GM13977 (cell line): Measurements from ENCODE around the gene KDM4B.

Experiments
- DNase-seq: peaks from one replicate; pipeline ENCODE4 v3.0.0; 2012; ENCODE audit warnings: low spot score
- in situ Hi-C: fragments of 300-500 bp; cut with MboI; formaldehyde crosslinking; loops from one replicate; pipeline ENCODE4 v1.12.0; 2022; ENCODE audit warnings: low sequenced_read_pairs, low pct_unique_long_range_greater_than_20kb, mixed read lengths, inconsistent platforms; ENCODE audit not compliant: unreplicated experiment
- TF ChIP-seq, protein P1 (sequence below): IDR thresholded peaks from 2 replicates; pipeline ENCODE4 v1.5.1; 2012; ENCODE audit warnings: mild to moderate bottlenecking, control low read depth; ENCODE audit not compliant: insufficient read depth; ENCODE audit errors: extremely low read depth, missing control alignments

The KDM4B gene

DNA sequence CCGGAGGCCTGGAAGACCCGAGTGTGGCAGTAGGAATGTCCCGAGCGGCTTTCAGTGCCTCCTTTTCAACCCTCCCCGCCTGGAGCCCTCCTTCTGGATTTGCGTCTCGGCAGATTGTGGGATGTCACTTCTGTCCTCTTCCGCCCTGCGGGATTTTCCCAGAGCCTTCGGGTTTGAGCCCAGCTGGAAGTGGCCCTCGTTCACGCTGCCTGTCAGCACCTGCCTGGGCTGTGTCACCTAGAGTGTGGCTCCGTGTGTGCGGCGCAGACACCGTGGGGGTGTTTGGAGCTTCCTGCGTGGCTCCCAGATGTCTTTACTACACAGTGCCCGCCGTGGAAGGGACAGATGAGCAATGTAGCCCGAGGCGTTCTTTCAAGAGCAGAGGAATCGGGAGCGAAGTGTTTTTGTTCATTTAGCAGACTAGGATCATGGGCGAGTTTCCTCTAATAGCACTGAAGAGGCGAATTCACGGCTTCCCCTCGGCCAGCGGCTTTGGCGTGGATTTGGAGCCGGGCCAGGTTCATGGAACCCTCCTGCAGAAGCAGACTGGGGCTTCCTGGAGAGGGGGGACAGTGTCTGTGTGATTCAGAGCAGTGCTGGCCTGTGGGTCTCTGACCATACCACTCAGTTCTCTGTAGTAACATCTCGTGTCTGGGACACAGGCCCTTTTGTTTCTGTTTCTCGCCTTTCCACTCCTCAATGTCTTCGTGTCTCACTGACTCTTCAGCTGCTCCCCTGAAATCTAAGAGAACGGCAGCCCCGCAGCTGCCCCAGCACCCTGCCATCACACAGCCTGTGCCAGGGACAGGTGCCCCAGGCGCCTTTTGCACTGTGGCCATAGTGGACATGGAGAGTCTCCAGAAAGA is 68.0 kb downstream of the KDM4B start:
- DNase-seq = no peak
- in situ Hi-C loops = loop anchor here (10.0 kb wide), 1 partner anchor 222 kb away; no protein-coding TSS in a partner anchor
- TF ChIP-seq, protein P1, sequence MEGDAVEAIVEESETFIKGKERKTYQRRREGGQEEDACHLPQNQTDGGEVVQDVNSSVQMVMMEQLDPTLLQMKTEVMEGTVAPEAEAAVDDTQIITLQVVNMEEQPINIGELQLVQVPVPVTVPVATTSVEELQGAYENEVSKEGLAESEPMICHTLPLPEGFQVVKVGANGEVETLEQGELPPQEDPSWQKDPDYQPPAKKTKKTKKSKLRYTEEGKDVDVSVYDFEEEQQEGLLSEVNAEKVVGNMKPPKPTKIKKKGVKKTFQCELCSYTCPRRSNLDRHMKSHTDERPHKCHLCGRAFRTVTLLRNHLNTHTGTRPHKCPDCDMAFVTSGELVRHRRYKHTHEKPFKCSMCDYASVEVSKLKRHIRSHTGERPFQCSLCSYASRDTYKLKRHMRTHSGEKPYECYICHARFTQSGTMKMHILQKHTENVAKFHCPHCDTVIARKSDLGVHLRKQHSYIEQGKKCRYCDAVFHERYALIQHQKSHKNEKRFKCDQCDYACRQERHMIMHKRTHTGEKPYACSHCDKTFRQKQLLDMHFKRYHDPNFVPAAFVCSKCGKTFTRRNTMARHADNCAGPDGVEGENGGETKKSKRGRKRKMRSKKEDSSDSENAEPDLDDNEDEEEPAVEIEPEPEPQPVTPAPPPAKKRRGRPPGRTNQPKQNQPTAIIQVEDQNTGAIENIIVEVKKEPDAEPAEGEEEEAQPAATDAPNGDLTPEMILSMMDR = no peak

DNA sequence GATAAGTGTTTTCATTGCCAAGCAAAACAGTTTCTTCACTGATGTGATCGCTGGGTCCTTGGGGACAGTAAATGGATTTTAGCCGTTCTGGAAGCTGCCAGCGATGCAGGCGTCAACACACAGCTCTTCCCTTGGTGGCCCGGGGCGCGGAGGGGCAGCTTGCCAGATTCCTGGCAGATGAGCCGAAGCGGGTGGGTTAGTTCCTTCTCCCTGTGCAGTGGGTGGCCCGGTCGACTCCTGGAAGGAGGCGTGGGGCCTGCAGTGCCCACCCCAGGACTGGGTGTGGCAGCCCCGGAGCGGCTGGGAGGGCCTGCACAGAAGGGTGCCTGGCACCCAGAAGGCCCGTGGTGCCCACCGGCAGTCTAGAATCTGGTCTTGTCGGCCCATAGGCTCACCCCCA is 69.0 kb downstream of the KDM4B start:
- DNase-seq = no peak
- in situ Hi-C loops = loop anchor here (10.0 kb wide), 1 partner anchor 223 kb away; no protein-coding TSS in a partner anchor
- TF ChIP-seq, protein P1 = no peak

DNA sequence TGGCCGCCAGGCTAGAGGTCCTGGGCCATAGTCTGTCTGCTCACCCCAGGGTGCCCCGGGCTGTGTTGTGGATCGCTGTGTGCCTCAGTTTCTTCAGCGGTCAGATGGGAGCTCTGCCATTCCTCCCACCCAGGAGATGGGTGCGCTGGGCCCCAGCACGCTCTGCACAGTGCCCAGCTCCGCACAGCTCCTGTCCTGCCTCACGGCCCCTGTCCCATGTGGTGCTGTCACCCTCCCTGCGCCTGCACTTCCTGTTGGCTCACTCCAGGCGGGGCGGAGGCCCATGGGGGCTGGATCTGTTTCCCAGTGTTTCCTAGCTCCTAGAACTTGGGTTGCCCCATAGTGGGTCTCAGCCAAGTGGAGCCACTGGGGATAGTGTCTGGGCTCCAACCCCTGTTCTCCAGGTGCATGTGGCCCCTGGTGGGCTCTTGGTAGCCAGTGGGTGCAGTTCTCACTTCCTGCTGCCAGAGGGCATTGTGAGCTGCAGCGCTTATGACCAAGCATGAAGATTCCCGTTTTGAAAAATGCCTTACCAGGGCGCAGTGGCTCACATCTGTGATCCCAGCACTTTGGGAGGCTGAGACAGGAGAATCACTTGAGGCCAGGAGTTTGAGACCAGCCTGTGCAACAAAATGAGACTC is 69.8 kb downstream of the KDM4B start:
- in situ Hi-C loops = loop anchor here (10.0 kb wide), 1 partner anchor 224 kb away; no protein-coding TSS in a partner anchor
- peak; percentile 71 for DNase-seq
- TF ChIP-seq, protein P1 = peak; percentile 56

DNA sequence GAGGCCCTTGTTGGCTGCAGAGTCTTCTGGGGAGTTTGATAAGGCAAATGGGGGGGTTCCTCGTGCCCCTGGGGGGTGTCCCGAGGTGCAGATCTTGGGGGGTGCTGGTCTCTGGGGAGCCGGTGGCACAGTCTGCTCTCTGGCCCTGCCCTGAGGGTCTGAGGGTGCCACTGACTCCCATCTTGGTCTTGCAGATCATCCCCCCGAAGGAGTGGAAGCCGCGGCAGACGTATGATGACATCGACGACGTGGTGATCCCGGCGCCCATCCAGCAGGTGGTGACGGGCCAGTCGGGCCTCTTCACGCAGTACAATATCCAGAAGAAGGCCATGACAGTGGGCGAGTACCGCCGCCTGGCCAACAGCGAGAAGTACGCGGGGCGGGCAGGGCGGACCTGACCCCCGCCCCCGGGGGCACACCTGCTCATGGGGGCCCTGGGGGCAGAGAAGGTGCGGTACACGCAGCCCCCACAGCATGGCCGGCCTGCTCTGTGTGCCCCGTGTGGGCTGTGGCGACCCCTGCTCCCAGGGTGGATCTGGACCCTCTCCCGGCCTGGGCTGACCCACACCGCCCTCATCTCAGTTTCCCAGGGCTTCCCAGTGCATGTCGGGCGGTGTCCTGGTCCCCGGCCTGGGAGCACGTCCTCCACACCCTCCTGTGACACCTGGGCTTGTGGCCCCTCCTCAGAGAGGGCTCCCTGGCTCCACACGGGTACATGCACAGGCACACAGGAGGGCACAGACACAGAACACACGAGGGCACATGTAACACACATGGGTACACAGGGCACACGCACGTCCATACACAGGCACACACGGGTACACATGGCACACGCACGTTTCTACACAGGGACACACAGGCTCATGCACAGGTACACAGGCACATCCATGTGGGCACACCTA is 71.0 kb downstream of the KDM4B start:
- in situ Hi-C loops = loop anchor here (10.0 kb wide), 1 partner anchor 225 kb away; no protein-coding TSS in a partner anchor
- DNase-seq = no peak
- TF ChIP-seq, protein P1 = no peak

DNA sequence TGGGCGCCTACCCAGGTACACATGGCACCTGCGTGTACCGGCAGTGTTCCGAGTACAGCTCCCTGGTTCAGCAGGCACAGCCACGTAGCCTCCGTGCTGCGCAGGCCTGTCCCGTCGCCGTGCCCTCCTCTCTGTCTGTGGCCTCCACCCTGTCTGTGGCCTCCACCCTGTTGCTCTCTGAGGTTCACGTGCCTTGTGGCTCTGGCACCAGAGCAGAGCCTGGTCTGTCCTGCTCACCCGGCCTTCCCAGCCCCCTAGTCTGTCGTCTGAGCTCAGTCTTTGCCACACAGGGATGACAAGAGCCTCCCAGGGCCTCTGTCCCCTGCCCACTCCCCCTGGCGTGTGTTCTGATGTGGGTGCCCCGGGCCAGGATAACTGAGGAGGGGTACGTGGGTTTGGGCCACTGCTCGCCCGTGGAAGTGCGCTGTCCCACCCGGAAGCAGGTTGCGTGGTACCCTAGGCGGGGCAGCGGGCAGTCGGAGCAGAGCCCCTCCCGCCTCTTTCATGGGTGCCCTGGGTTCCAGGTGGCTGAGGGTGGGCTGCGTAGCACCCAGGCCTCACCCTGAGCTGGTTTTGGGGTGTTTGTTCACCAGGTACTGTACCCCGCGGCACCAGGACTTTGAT is 71.7 kb downstream of the KDM4B start:
- TF ChIP-seq, protein P1 = no peak
- DNase-seq = no peak
- in situ Hi-C loops = no loop called here
